ENCODE measurements around the gene DNASE1L1.

The DNASE1L1 gene

GRCh38 chrX:154382483-154383069 is 26.5 kb downstream of the DNASE1L1 start:
- DNase-seq (ENCODE audit: low spot score), result no peak

GRCh38 chrX:154381271-154381670 is 27.8 kb downstream of the DNASE1L1 start:
- no peak for DNase-seq (ENCODE audit: low spot score)

GRCh38 chrX:154380787-154381186 is 28.3 kb downstream of the DNASE1L1 start:
- no peak for DNase-seq (ENCODE audit: low spot score)

- DNase-seq (ENCODE audit: low spot score), result no peak
These were observed 28.9 kb downstream of the DNASE1L1 start for GRCh38 chrX:154380153-154380552.

- DNase-seq (ENCODE audit: low spot score), result no peak
These were observed 29.5 kb downstream of the DNASE1L1 start for GRCh38 chrX:154379569-154379951.

GRCh38 chrX:154378799-154379568 is 30.1 kb downstream of the DNASE1L1 start, which contains the start of gene EMD:
Gene EMD, plus strand, starts transcription at chrX:154379295. Its CDS starts 190 bp downstream, at chrX:154379485.
- peak; percentile 90 for DNase-seq (ENCODE audit: low spot score)

GRCh38 chrX:154378059-154378798 is 30.8 kb downstream of the DNASE1L1 start:
- DNase-seq (ENCODE audit: low spot score), result peak; percentile 82

GRCh38 chrX:154376774-154377173 is 32.3 kb downstream of the DNASE1L1 start:
- no peak for DNase-seq (ENCODE audit: low spot score)

- DNase-seq (ENCODE audit: low spot score), result no peak
These were observed 33.9 kb downstream of the DNASE1L1 start for GRCh38 chrX:154375156-154375504.

GRCh38 chrX:154374313-154375155 is 34.5 kb downstream of the DNASE1L1 start, which contains the start of gene FLNA:
Gene FLNA, minus strand, starts transcription at chrX:154374634. Its CDS starts 3,389 bp downstream, at chrX:154371245.
- no peak for DNase-seq (ENCODE audit: low spot score)

- peak; percentile 56 for DNase-seq (ENCODE audit: low spot score)
These were observed 35.4 kb downstream of the DNASE1L1 start for GRCh38 chrX:154373340-154374306.

- no peak for DNase-seq (ENCODE audit: low spot score)
These were observed 36.4 kb downstream of the DNASE1L1 start for GRCh38 chrX:154372612-154373022.

GRCh38 chrX:154371789-154372300 is 37.2 kb downstream of the DNASE1L1 start:
- no peak for DNase-seq (ENCODE audit: low spot score)

- DNase-seq (ENCODE audit: low spot score), result peak; percentile 83
These were observed 37.9 kb downstream of the DNASE1L1 start for GRCh38 chrX:154371017-154371788.

- DNase-seq (ENCODE audit: low spot score), result no peak
These were observed 38.6 kb downstream of the DNASE1L1 start for GRCh38 chrX:154370300-154371016.

GRCh38 chrX:154369449-154370299 is 39.4 kb downstream of the DNASE1L1 start:
- peak; percentile 81 for DNase-seq (ENCODE audit: low spot score)

- DNase-seq (ENCODE audit: low spot score), result no peak
These were observed 40.2 kb downstream of the DNASE1L1 start for GRCh38 chrX:154368630-154369448.
